SH-SY5Y (cell line): ENCODE data around the gene OR5H1.

ENCODE experiments used
- GATA2 ChIP-seq: IDR thresholded peaks from 2 replicates; pipeline ENCODE4 v1.6.1; 2011; ENCODE audit warnings: mild to moderate bottlenecking, low read depth, low read length
- GATA3 ChIP-seq: IDR thresholded peaks from 2 replicates; pipeline ENCODE4 v1.6.1; 2011; ENCODE audit warnings: low read depth, mild to moderate bottlenecking, low read length, moderate library complexity

- no peak for TF ChIP-seq GATA2
- TF ChIP-seq GATA3, result no peak
These were observed 10.0 kb downstream of the OR5H1 start for GRCh38 chr3:98140531-98140930.
